ENCODE data around the gene ZNF133.

- TF ChIP-seq, protein P1, sequence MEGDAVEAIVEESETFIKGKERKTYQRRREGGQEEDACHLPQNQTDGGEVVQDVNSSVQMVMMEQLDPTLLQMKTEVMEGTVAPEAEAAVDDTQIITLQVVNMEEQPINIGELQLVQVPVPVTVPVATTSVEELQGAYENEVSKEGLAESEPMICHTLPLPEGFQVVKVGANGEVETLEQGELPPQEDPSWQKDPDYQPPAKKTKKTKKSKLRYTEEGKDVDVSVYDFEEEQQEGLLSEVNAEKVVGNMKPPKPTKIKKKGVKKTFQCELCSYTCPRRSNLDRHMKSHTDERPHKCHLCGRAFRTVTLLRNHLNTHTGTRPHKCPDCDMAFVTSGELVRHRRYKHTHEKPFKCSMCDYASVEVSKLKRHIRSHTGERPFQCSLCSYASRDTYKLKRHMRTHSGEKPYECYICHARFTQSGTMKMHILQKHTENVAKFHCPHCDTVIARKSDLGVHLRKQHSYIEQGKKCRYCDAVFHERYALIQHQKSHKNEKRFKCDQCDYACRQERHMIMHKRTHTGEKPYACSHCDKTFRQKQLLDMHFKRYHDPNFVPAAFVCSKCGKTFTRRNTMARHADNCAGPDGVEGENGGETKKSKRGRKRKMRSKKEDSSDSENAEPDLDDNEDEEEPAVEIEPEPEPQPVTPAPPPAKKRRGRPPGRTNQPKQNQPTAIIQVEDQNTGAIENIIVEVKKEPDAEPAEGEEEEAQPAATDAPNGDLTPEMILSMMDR (conservative IDR thresholded peaks at IDR 0.05 in 1 of 2, IDR thresholded peaks at IDR 0.05 in 1 of 2; ENCODE audit: extremely low read depth in 1 of 2, insufficient read depth in 1 of 2, low read depth in 1 of 2, low read length in 2 of 2) = no peak
- TF ChIP-seq EZH2 (IDR thresholded peaks at IDR 0.05; ENCODE audit: borderline replicate concordance, low read length) = no peak
These were observed 25.1 kb downstream of the ZNF133 start for GRCh38 chr20:18313411-18313810.
